GM20431 (cell line): ENCODE measurements around the gene DENND11.

Experiments used
- in situ Hi-C: fragments of 300-500 bp; cut with MseI, MboI; formaldehyde crosslinking; loops from one replicate; pipeline ENCODE4 v1.15.0; 2020; ENCODE audit warnings: low sequenced_read_pairs; ENCODE audit not compliant: unreplicated experiment

DENND11 gene

GRCh38 chr7:141702047-141702567 lies at the start of gene DENND11:
Gene DENND11, minus strand, starts transcription at chr7:141702166. Its CDS starts 13 bp downstream, at chr7:141702153.
- in situ Hi-C loops = no loop called here

- in situ Hi-C loops = no loop called here
Observed at GRCh38 chr7:141748396-141748795, 46.4 kb upstream of the DENND11 start.

GRCh38 chr7:141744131-141744530 lies 42.2 kb upstream of the DENND11 start:
- in situ Hi-C loops = no loop called here

GRCh38 chr7:141742229-141742628 lies 40.3 kb upstream of the DENND11 start:
- in situ Hi-C loops = no loop called here

GRCh38 chr7:141739250-141739649 lies 37.3 kb upstream of the DENND11 start:
- in situ Hi-C loops = no loop called here

- in situ Hi-C loops = no loop called here
Observed at GRCh38 chr7:141738592-141739013, 36.6 kb upstream of the DENND11 start.

- in situ Hi-C loops = no loop called here
Observed at GRCh38 chr7:141737836-141738591, 36.0 kb upstream of the DENND11 start, which contains the start of gene SSBP1. Gene SSBP1, plus strand, starts transcription at chr7:141738358. Its CDS starts 809 bp downstream, at chr7:141739167.

GRCh38 chr7:141737118-141737835 lies 35.3 kb upstream of the DENND11 start:
- in situ Hi-C loops = no loop called here

- in situ Hi-C loops = no loop called here
Observed at GRCh38 chr7:141731476-141732149, 29.6 kb upstream of the DENND11 start.

- in situ Hi-C loops = no loop called here
Observed at GRCh38 chr7:141729020-141729419, 27.1 kb upstream of the DENND11 start.

GRCh38 chr7:141722529-141722928 lies 20.6 kb upstream of the DENND11 start:
- in situ Hi-C loops = no loop called here

- in situ Hi-C loops = no loop called here
Observed at GRCh38 chr7:141717450-141717849, 15.5 kb upstream of the DENND11 start.

GRCh38 chr7:141715794-141716689 lies 14.1 kb upstream of the DENND11 start:
- in situ Hi-C loops = no loop called here

- in situ Hi-C loops = no loop called here
Observed at GRCh38 chr7:141715018-141715417, 13.1 kb upstream of the DENND11 start.

GRCh38 chr7:141714571-141714970 lies 12.6 kb upstream of the DENND11 start:
- in situ Hi-C loops = no loop called here

GRCh38 chr7:141713890-141714289 lies 11.9 kb upstream of the DENND11 start:
- in situ Hi-C loops = no loop called here

GRCh38 chr7:141712603-141713255 lies 10.8 kb upstream of the DENND11 start:
- in situ Hi-C loops = no loop called here

GRCh38 chr7:141710301-141710700 lies 8.3 kb upstream of the DENND11 start:
- in situ Hi-C loops = no loop called here

- in situ Hi-C loops = no loop called here
Observed at GRCh38 chr7:141709749-141710148, 7.8 kb upstream of the DENND11 start.
